Keratinocyte (primary cell): ENCODE results near the gene FDX2.

Experiments used
- CTCF ChIP-seq, 3 experiments: IDR thresholded peaks in 1 of 3; conservative IDR thresholded peaks in 1 of 3; optimal IDR thresholded peaks in 1 of 3; 2 replicates in 2 of 3; 3 replicates in 1 of 3; pipeline versions ENCODE3 to v1.5.1; 2011; ENCODE audit warnings: low read length in 3 of 3, mild to moderate bottlenecking in 3 of 3, moderate library complexity in 2 of 3, control low read depth in 1 of 3, inconsistent platforms in 1 of 3; ENCODE audit not compliant: insufficient read depth in 2 of 3; ENCODE audit errors: extremely low read depth in 1 of 3
- EZH2 ChIP-seq: IDR thresholded peaks from one replicate; pipeline ENCODE4 v1.6.1; 2012; ENCODE audit warnings: inconsistent platforms, mild to moderate bottlenecking, low read length, moderate library complexity

- TF ChIP-seq CTCF (optimal IDR thresholded peaks at IDR 0.05 in 1 of 3, IDR thresholded peaks at IDR 0.05 in 1 of 3, conservative IDR thresholded peaks at IDR 0.05 in 1 of 3; ENCODE audit: extremely low read depth in 1 of 3, insufficient read depth in 2 of 3, low read length in 3 of 3) (no peak), EZH2 (no peak)
Observed at GRCh38 chr19:10295305-10295846, 20.4 kb downstream of the FDX2 start.
